GM12878 (cell line): ENCODE results near the gene COA4. TPM values are rescaled to one million over a fixed set of nuclear protein-coding genes. Genes with fewer than 3 reads are reported as not detected.

Experiments used
- BCL11A ChIP-seq: IDR thresholded peaks from 2 replicates; pipeline ENCODE4 v1.6.1; 2011; ENCODE audit warnings: low read depth, low read length
- FOXK2 ChIP-seq: fragments of 450-650 bp; IDR thresholded peaks from 2 replicates; pipeline ENCODE4 v1.6.1; 2017; ENCODE audit warnings: mild to moderate bottlenecking, moderate library complexity
- HDGF ChIP-seq: fragments of 450-650 bp; IDR thresholded peaks from 2 replicates; pipeline ENCODE4 v1.6.1; 2016; ENCODE audit warnings: antibody characterized with exemption
- IRF4 ChIP-seq: IDR thresholded peaks from 2 replicates; pipeline ENCODE4 v1.6.1; 2011; ENCODE audit warnings: low read depth, low read length
- KDM1A ChIP-seq: fragments of 200-600 bp; sonication (generic); IDR thresholded peaks from 2 replicates; pipeline ENCODE4 v1.6.1; 2016; ENCODE audit warnings: borderline replicate concordance
- MTA3 ChIP-seq: IDR thresholded peaks from 2 replicates; pipeline ENCODE4 v1.6.1; 2012; ENCODE audit warnings: low read length, inconsistent platforms, borderline replicate concordance
- NFIC ChIP-seq: IDR thresholded peaks from 2 replicates; pipeline ENCODE4 v1.6.1; 2012; ENCODE audit warnings: low read depth, mild to moderate bottlenecking, inconsistent platforms, low read length, moderate library complexity
- NFXL1 ChIP-seq: fragments of 450-650 bp; IDR thresholded peaks from 2 replicates; pipeline ENCODE4 v1.6.1; 2017; ENCODE audit warnings: antibody characterized with exemption, mild to moderate bottlenecking, borderline replicate concordance
- PML ChIP-seq: IDR thresholded peaks from 2 replicates; pipeline ENCODE4 v1.6.1; 2012; ENCODE audit warnings: low read length, inconsistent platforms
- RAD21 ChIP-seq: IDR thresholded peaks from 2 replicates; pipeline ENCODE4 v1.6.1; 2011; ENCODE audit warnings: mild to moderate bottlenecking, low read depth, low read length, moderate library complexity; ENCODE audit not compliant: insufficient read depth
- SIN3A ChIP-seq: IDR thresholded peaks from 2 replicates; pipeline ENCODE4 v1.6.1; 2012; ENCODE audit warnings: low read depth, low read length, improper control_type of control experiment
- TAF1 ChIP-seq: IDR thresholded peaks from 2 replicates; pipeline ENCODE4 v1.6.1; 2011; ENCODE audit warnings: mild to moderate bottlenecking, low read depth, low read length, borderline replicate concordance
- ZNF217 ChIP-seq: fragments of 450-650 bp; IDR thresholded peaks from 2 replicates; pipeline ENCODE4 v1.6.1; 2017; ENCODE audit warnings: antibody characterized with exemption, mild to moderate bottlenecking
- polyA plus RNA-seq, 11 experiments: library from polyadenylated mRNA; depleted of rRNA in 4 of 11; unstranded in 6 of 11; stranded (reverse) in 5 of 11; fragments of >200 nt; fragmentation: Nextera tagmentation in 4 of 11; fragmentation: Illumina TruSeq in 1 of 11; extraction: Ambion mirVana in 4 of 11; extraction: Trizol in 1 of 11; gene quantifications; 1 replicate in 1 of 11; 2 replicates in 10 of 11; pipeline versions ENCODE4 v1.2.1 to v1.2.3, GENCODE V29; 2011 to 2016; ENCODE audit warnings: inconsistent platforms in 2 of 11, missing spikeins in 2 of 11, low read depth in 1 of 11
- total RNA-seq, 4 experiments: library from RNA; depleted of rRNA in 3 of 4; stranded (reverse); fragments of >200 nt in 3 of 4; fragmentation: Illumina TruSeq in 1 of 4; extraction: Trizol in 1 of 4; gene quantifications; 2 replicates each; pipeline versions ENCODE4 v1.2.1 to v1.2.3, GENCODE V29; 2013 to 2021
- TF ChIP-seq, protein P1 (sequence below): IDR thresholded peaks from 2 replicates; pipeline ENCODE4 v1.6.1; 2011; ENCODE audit warnings: borderline replicate concordance, low read depth, mild to moderate bottlenecking, moderate library complexity, mixed read lengths, low read length; ENCODE audit not compliant: insufficient read depth; ENCODE audit errors: extremely low read length

The COA4 gene
- total and polyA plus RNA-seq, 10 of the 15 experiments (the other 5 are each of a cell fraction or from before 2014, with no cell fraction given) = 84.8 to 180 (median 104) TPM

- TF ChIP-seq BCL11A (no peak), FOXK2 (no peak), RAD21 (no peak), ZNF217 (no peak), NFIC (no peak), KDM1A (no peak), TAF1 (peak; percentile 82), IRF4 (0 out of 2 replicates have a peak, but pooled peaks have one; percentile 4), MTA3 (no peak; the same call in 1 of the 2 replicates), NFXL1 (no peak), SIN3A (peak; percentile 81), PML (peak; percentile 79), HDGF (peak; percentile 98)
- TF ChIP-seq, protein P1, sequence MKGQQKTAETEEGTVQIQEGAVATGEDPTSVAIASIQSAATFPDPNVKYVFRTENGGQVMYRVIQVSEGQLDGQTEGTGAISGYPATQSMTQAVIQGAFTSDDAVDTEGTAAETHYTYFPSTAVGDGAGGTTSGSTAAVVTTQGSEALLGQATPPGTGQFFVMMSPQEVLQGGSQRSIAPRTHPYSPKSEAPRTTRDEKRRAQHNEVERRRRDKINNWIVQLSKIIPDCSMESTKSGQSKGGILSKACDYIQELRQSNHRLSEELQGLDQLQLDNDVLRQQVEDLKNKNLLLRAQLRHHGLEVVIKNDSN = no peak
Observed at GRCh38 chr11:73876424-73877310, at the start of gene COA4, which contains the start of gene PAAF1 (continued).
